ENCODE results near the gene EDN2. TPM values are rescaled to one million over a fixed set of nuclear protein-coding genes. Genes with fewer than 3 reads are reported as not detected.

The EDN2 gene
- total RNA-seq, 1 donor from 2014 or later: not detected

DNA sequence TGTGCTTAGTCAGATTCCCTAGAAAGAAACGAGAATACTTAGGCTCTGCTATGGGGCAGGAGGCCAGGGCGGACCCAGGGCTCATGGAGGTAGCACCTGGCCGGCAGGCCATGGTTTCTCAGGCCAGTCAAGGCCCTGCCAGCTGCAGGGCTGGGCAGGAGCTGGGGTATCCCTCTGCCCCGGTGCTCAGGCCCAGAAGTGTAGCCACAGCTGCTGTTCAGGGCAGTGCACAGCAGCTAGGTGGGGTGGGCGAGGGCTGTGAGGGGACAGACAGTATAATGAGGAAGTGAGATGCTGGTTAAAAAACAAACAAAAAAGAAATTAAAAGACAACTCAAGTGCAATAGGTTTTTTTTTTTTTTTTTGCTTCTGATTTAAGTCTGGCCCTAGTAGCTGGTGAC lies 34.0 kb upstream of the EDN2 start:
- DNase-seq (ENCODE audit: low spot score): no peak
- no peak for ATAC-seq

DNA sequence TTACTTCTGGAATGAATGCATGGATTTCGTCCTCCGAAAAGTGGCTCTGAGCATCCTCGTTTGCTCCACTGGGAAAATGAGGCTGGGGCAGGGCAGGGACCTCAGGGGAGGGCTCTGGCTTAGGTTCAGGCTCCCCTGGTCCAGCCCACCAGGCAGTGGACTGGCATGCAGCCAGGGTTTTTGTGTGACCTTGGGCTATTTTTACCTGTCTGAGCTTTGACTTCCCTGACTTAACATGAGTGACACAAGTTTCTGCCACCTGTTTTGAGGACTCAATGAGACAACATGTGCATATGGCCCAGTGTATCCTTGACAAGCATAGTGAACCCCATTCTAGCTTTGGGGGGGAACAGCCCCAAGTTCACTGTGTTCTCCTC lies 32.6 kb upstream of the EDN2 start:
- DNase-seq (ENCODE audit: low spot score): no peak

DNA sequence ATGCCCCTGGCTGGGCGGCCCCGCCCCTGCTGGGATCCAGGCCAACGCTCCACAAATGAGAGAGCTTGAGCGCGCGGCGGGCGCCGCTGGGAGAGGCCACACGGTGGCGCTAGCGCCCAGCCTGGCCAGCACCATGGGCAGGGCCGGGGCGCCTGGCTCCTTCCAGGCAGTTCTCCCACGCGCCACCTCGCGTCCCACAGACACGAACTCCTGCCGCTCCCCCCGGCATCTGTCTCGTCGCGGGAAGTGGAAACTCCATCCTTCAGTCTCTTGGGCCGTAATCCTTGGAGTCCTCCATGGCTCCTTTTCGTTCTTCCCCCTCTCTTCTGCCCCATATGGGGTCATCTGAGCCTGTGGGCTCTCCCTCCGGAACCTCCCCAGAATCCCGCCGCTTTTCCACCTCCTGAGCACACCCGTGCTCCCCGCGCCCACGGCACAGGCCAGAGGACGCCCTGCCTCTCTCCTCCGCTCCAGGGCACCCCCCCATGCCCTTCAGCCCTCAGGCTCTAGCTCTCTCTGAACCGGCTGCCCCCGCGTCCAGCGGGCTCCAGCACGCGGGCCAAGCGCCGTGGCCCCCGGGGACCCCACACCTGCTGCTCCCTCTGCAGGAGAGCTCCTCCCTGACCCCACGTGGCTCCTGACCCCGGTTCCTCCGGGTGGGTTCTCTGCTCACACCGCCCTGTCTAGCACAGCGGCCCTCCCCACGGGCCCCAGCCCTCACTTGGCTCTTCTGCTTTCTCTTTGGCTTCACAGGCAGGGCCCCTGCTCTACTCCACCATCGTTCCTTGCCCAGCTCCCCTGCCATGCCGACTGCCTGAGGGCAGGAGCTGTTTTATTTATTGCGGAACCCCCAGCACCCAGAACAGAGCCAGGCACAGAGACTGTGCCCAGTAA lies 31.9 kb upstream of the EDN2 start:
- ATAC-seq: peak; percentile 95
- peak; percentile 90 for DNase-seq (ENCODE audit: low spot score)

More for the DNA sequence above, 32.6 kb upstream of the EDN2 start:
- ATAC-seq: no peak

DNA sequence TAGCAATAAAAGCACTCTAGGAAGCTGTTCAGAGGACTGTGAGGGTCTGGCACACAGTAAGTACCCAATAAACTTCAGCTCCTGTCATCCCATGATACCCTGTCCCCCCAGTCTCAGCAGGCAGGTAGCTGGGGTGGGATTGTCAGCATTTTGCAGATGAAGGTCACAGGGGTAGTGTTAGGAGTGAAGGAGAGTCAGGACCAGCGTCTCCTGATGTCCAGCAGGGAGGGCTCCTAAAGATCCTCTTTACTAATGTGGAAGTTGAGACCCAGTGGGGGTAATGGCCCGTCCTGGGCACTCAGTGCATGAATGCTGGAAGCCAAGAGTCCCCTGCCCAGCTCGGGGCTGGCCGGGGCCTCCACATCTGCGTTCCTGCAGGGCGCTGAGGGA lies 31.3 kb upstream of the EDN2 start:
- ATAC-seq (no peak), DNase-seq (ENCODE audit: low spot score) (no peak)

DNA sequence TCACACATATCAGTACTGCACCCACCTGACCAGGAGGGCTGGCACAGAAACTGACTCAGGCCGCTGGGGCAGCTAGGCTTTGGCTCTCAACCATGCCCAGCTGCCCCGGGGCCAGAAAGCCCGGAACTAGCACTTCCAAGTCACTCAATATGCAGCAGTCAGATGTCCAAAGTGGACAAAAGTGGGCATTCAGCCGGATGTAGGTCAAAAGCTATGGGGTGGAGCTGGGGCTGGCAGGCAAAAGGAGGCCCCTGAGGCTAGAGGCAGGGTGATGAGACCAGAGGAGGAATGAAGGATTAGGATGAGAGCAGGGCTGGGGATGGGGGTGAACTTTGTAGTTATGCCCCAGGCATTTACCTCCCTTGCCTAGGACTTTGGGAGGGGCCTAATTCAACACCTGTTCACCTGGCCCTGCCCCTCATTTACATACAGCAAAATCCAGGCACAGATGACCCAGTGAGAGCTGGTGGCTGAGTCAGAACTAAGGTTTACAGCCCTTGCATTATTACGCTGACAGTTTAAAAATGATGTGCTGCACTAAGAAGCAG lies 30.7 kb upstream of the EDN2 start:
- DNase-seq (ENCODE audit: low spot score): no peak
- ATAC-seq: no peak

DNA sequence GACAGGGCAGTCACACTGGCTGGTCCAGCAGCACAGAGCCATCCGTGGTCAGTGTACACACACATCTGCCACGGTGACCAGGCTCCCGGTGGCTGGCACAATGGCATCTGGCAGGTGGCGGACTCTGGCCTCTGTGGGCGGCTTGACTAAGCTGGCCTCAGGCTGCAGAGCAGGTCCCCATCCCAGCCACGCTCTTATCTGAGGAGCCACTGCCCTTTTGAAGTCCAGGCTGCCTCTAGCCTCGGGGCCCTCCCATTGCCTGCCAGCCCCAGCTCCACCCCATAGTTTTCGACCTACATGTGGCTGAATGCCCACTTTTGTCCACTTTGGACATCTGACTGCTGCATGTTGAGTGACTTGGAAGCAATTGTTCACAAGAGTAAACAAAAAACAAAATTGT lies 29.9 kb upstream of the EDN2 start:
- peak; percentile 72 for DNase-seq (ENCODE audit: low spot score)
- ATAC-seq: peak; percentile 70

DNA sequence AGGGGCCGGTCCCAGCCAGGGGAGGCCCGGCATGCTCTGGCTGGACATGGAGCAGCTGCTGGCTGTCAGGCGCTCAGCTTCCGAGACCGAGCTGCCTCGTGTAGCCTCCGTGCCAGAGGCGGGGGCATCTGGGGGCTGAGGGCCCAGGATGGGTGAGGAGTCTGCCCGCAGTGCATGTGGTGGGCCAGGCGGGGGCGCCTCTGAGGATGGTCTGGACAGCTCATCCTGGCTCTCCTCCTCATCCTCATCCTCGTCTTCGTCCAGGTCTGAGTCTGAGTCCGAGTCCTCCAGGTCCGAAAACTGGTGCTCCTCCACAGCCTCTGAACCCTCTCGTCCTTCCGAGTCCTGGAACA lies 28.9 kb upstream of the EDN2 start:
- ATAC-seq (no peak), DNase-seq (ENCODE audit: low spot score) (no peak)

DNA sequence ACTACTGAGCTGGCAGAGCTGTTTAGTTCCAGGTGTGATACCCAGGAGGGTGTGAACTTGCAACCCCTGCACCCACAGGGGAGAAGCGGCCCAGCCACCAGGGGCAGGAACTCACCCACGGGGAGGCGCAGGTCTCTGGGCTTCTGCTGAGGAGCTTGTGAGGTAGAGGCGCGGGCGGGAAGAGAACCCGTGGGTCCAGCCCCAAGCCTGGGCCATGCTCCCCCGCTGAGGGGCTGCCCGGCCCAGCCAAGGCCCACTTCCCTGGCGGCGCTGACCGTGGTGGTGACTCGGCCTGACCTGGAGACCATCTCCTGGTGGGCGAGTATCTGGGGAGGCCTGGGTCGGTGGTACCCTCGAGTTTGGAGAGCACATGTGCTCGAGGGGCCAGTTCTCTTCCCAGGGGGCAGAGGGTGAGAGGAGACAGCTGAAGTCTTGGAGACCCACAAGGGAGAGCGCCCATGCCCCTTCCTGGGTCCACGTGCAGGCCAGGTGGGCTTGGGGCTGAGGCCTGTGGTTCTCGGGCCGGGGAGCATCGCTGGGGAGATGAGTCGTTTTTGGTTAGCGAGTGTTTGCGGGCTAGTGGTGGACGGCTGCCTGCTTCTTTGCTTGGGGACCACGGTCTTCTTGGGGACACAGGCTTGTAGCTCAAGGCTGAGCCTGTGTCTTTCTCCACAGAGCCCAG lies 28.4 kb upstream of the EDN2 start:
- no peak for DNase-seq (ENCODE audit: low spot score)

DNA sequence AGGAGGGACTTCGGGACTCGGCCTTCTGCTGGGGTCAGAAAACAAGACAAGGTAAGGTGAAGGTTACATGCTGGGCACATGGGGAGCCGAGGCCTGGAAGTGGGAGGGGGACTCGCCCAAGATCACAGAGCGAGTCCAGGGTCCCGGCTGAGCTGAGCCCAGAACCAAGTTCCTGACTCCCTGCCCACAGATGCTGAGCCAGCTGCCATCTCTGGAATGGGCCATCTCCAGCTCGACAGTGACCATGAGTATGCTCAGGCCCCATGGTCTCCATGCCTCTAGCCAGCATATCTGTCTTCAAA lies 26.7 kb upstream of the EDN2 start:
- ATAC-seq: no peak
- DNase-seq (ENCODE audit: low spot score): no peak

More for the DNA sequence above, 28.4 kb upstream of the EDN2 start:
- no peak for ATAC-seq

DNA sequence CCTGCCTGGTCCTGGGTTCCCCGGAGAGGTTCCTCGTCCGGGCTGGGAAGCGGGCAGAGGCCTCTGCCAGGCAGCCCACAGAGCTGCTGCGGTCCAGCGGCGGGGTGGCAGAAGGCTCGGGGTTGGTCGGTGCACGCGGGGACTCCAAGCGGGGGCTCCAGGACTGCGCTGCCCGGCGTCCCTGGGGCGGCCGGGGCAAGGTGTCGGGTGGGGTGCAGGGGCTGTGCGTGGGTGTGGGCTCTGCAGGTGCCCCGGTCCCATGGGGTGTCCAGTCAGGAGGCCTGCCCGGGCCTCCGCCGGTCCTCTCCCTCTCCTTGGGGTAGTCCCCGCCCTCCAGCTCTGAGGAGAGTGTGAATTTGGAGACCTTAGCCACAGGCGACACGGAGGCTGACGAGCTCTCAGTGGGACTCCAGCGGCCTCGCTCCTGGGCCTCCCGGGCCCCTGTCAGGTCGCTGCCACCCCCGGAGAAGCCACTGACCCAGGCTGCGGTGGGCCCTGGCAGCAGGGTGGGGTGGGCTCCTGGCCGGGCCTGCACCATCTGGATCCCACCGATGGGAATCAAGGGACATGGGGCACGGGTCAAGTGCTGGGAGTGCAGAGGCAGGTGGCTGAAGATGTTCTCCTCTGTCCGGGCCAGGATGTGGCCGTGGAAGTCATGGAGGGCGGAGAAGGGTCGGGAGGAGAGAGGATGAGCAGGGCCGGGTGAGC lies 26.2 kb upstream of the EDN2 start:
- ATAC-seq (no peak), DNase-seq (ENCODE audit: low spot score) (no peak)

DNA sequence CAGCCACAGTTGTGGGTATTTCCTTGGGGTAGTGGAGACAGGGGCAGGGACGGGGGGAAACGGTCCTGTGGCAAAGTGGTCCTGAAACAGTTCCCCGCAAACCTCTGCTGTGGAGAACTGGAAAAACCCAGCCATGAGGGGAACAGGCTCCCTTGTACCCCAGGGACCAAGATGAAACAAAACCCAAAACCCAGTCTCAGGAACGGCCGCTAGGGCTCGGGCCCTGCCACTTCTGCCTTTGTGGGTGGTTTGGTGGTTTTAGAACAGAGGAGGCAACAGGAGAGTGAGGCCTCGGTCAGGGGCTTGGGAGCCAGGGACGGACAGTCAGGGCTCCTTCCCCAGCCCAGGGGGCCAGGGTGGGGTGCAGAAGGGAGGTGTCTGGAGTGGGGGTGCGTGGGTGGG lies 24.8 kb upstream of the EDN2 start:
- no peak for ATAC-seq

DNA sequence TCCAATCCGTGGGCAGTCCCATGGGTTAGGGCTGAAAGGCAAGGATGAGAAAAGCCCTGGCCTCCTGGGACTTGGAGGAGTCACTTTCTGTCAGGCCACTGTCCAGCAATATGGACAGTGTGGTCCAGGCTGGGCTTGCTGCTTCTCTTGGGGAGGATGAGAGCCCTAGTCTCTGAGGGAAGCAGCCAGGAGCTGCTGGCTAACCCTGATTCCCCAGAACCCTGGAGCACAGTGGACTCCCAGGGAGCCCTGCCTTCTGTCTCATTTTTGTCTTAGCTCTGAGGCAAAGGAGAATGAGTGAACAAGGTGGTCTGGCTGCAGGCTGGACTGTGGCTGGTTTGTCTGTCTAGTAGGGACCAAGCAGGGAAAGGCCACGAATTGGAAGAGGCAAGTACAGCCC lies 23.8 kb upstream of the EDN2 start:
- ATAC-seq: no peak
- DNase-seq (ENCODE audit: low spot score): no peak

More for the DNA sequence above, 24.8 kb upstream of the EDN2 start:
- DNase-seq (ENCODE audit: low spot score): no peak

DNA sequence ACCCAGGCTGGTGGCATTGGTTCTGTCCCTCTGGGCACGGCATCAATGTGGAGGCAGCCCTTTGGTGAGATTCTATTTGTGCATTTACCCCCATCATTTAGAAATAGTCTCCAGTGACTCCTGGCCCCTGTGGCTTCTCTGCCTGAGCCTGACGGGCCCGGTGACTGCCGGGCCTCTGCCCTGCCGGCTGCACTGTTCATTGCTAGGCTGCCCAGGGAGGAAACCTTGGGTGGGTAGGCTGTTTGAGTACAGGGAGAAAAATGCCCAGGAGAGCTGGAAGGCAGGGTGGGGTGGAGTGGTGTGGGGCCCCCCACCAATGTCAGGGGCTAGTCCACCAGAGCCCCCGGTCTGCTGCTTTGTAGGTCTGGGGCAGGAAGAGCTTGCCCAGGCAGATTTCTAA lies 23.4 kb upstream of the EDN2 start:
- DNase-seq (ENCODE audit: low spot score) (no peak), ATAC-seq (no peak)

DNA sequence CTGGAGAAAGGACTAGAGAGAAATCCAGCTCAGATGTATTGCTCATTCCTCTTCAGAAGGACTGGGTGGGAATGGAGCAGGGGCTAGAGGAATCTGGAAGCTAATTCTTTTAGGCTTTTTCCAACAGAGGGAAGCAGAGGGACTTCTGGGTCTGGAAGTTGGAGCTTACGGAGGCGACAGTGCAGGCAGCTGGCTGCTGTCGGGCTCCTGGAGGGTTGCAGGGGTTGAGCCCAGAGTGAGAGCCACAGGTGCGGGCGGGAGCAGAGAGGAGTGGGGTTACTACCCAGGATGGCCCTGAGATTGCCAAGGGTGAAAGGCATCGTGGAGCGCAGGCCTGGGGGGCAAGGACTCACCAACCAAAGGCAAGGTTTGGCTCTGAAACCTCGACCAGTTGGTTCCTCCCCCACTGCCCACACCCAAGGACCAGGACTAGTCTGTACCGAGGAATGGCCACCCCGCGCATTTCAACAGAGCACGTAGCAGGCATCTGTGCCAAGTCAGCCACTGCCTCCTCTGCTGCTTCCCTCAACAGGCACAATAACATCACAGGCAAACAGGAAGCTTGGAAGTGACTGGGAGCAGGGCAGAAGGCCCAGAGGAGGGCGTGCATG lies 22.7 kb upstream of the EDN2 start:
- no peak for DNase-seq (ENCODE audit: low spot score)
- ATAC-seq: no peak

DNA sequence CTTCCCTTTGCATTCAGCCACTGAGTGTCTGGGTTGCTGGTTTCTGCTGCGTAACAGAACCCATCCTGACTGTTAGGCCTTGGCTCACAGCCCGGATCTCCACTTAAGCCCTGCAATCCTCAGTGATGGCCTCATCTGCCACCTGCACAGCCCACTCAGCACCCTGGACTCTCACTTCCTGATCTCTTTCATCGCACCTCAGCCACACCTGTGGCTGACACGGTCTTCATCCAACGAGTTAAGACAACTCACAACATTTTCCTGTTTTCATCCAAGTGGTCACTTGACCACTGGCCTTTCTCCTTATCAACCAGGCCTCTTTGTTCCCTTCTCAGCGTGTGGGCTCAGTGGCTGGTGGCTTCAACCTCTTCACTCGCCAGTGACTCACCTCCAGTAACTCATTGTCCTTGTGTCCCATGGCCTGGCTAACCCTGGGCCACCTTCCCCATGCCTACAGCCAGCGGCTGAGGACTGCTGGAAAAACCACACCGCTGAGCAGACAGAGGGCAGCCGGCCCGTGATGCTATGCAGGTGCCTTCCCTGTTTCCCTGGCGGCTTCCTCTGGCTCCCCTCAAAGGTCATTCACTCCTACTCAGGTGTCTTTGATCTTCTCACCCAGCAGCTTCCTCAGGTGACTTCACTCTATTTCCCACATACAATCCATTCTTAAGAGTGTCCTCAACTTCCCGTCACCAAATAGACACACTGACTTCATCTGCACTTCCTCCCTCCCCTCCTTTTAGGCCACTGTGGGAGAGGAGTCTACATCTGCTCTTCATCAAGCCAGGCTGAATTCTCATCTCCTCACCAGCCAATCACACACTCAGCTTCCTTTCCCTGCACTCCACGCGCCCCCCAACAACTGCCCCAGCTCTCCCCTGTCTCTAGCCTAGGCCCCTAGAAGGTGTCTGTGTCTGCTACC lies 19.9 kb upstream of the EDN2 start:
- no peak for DNase-seq (ENCODE audit: low spot score)

DNA sequence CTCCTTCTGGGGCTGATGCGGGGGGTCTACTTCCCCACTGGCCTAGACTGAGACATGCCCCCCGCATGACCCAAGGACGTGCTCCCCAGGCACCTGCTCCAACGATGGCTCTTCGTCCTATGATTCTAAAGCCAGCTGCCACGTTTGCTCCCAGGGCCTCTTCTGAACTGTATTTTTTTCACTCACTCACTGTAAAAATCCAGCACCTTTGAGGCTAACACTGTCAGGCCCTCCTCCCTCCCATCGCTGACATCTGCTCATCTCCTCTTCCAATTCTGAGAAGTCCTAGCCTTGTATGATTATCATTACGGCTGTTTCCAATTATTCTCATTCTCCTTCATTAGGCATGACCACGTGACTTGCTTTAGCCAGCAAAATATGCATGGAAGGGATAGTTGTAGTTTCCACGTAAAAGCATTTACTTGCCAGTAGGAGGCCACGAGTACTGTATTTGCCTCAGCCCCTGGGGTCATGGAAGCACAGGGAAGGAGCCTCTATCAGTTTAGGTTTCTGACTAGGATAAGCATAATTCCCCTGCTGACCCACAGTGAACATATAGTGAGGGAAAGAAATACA lies 19.1 kb upstream of the EDN2 start:
- DNase-seq (ENCODE audit: low spot score): no peak

More for the DNA sequence above, 19.9 kb upstream of the EDN2 start:
- no peak for ATAC-seq

DNA sequence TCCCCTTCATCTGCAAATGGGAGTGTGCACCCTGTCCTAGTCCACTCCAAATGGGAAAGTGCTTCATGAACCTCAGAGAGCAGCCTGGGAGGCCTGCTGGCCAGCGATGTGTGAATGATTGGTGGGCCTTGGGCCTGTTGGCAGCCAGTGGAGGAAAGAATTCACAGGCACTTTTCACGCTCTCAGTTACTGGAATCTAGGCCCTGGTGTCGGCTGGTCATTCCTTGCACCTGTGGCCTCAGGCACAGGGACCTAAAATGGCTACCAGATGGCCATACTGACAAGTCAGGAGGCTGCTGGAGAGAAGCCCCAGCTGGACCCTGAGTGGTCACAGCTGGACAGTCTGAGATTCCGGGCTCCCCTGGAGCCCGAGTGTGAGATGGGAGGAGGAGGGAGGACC lies 18.4 kb upstream of the EDN2 start:
- no peak for ATAC-seq

More for the DNA sequence above, 19.1 kb upstream of the EDN2 start:
- ATAC-seq: no peak

DNA sequence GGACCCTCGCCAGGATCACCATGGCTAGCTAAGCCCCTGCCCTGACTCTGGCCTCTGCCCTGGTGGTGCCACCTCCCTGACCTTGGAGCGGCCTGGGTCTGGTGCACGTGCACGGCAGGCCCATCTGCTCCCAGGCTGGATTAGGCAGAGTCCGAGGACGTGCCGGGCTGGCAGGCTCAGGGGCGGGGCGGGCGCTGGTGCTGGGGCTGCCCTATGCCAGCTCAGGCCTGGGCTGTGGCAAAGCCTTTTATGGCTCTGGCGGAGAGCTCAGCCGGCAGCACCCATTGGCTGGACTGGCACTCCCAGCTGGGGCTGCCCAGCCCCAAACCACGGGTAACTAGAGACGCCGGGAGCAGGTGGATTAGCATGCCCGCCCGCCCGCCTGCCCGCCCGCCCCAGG lies 17.1 kb upstream of the EDN2 start:
- ATAC-seq (no peak), DNase-seq (ENCODE audit: low spot score) (no peak)

More for the DNA sequence above, 18.4 kb upstream of the EDN2 start:
- DNase-seq (ENCODE audit: low spot score): no peak

DNA sequence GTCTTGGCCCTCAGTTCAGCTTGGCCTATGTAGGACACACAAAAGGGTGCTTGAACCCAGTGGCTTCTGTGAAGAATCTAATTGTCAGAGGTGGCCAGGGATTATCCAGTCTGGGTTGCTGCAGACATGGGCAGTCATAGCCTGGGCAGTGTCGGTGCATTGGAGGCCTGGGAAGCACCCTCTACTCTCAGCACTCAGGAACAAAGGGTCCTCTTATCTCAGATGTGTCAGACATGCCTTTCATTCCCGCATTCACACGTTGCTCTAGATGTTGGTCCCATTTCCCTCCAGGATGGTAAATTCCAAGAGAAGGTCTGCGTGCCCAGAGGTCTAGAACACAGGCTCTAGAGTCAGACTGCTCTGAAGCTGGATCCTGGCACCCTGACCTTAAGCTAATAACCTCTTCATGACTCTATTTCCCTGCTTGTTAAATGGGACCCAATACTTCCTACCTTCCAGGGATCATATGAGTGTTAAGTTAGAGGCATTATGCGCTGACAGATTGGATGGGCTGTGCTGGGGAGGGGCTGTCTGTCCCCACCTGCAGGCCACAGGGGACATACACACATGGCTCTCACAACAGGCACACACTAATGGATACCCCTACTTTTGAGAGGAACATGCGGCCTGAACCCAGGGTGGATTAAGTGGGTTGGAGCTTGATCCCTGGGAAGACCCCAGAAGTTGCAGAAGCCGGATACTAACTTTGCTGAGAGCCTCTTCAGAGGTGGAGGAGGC lies 16.5 kb upstream of the EDN2 start:
- DNase-seq (ENCODE audit: low spot score): no peak
- ATAC-seq: no peak
